Osteocyte (in vitro differentiated cells): ENCODE measurements around the gene FGR. TPM values are rescaled to one million over a fixed set of nuclear protein-coding genes. Genes with fewer than 3 reads are reported as not detected.

ENCODE experiments used
- DNase-seq: peaks from one replicate; pipeline ENCODE4 v3.0.0; 2021; ENCODE audit warnings: mixed read lengths; ENCODE audit not compliant: unreplicated experiment; ENCODE audit errors: extremely low spot score
- H3K27ac Mint-ChIP-seq: one replicate; pipeline ENCODE4 v1.8.0; 2021; ENCODE audit warnings: mild to moderate bottlenecking, mixed read lengths; ENCODE audit not compliant: unreplicated experiment
- H3K27me3 Mint-ChIP-seq: one replicate; pipeline ENCODE4 v1.8.0; 2021; ENCODE audit warnings: mixed read lengths; ENCODE audit not compliant: unreplicated experiment
- H3K36me3 Mint-ChIP-seq: one replicate; pipeline ENCODE4 v1.8.0; 2021; ENCODE audit warnings: mixed read lengths; ENCODE audit not compliant: unreplicated experiment
- H3K4me1 Mint-ChIP-seq: one replicate; pipeline ENCODE4 v1.8.0; 2021; ENCODE audit warnings: mixed read lengths; ENCODE audit not compliant: unreplicated experiment
- H3K4me3 Mint-ChIP-seq: one replicate; pipeline ENCODE4 v1.8.0; 2021; ENCODE audit warnings: mild to moderate bottlenecking, moderate library complexity, mixed read lengths; ENCODE audit not compliant: unreplicated experiment
- H3K9me3 Mint-ChIP-seq: one replicate; pipeline ENCODE4 v1.8.0; 2021; ENCODE audit warnings: mixed read lengths; ENCODE audit not compliant: unreplicated experiment
- CTCF ChIP-seq: fragments of 200-600 bp; sonication (generic); IDR thresholded peaks from 2 replicates; pipeline ENCODE4 v1.5.0; 2021; ENCODE audit warnings: antibody characterized with exemption, mild to moderate bottlenecking, moderate library complexity
- total RNA-seq: library from RNA; stranded (reverse); gene quantifications from 2 replicates; pipeline ENCODE4 v1.2.1, GENCODE V29; 2021

Gene FGR
- total RNA-seq, 1 donor from 2014 or later, result not detected

GRCh38 chr1:27662707-27663393 is 27.9 kb upstream of the FGR start:
- Mint-ChIP-seq H3K27me3 (no peaks in the 10 kb centered on the region), H3K4me1 (peaks cover 26% of the 10 kb centered on the region)

DNA sequence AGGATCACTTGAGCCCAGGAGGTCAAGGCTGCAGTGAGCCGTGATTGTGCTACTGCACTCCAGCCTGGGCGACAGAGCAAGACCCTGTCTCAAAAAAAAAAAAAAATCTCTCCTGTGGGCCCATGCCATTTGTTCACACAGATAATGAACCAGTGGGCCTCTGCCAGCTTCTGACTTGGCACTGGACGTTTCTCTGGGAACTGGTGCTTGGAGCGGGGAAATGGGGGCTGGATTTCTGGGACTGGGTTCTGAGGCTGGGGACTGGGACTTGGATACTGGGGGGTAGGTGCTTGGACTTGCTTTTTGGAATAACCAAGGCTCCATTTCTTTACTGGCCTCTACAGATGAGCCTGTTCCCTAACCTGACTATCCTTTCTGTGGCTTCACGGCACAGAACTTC is 27.3 kb upstream of the FGR start:
- Mint-ChIP-seq H3K27ac (no peak overlapping the region), H3K4me3 (no peak overlapping the region), H3K27me3 (no peaks in the 10 kb centered on the region), H3K9me3 (no peaks in the 10 kb centered on the region), H3K36me3 (peaks cover 2% of the 10 kb centered on the region), H3K4me1 (peaks cover 27% of the 10 kb centered on the region)
- no peak for DNase-seq
- TF ChIP-seq CTCF, result no peak

More at GRCh38 chr1:27662707-27663393, 27.9 kb upstream of the FGR start:
- Mint-ChIP-seq H3K36me3 (peaks cover 3% of the 10 kb centered on the region), H3K9me3 (no peaks in the 10 kb centered on the region), H3K4me3 (no peak overlapping the region), H3K27ac (peak overlapping the region; percentile 64)
- DNase-seq, result peak; percentile 94
- TF ChIP-seq CTCF, result peak; percentile 83

DNA sequence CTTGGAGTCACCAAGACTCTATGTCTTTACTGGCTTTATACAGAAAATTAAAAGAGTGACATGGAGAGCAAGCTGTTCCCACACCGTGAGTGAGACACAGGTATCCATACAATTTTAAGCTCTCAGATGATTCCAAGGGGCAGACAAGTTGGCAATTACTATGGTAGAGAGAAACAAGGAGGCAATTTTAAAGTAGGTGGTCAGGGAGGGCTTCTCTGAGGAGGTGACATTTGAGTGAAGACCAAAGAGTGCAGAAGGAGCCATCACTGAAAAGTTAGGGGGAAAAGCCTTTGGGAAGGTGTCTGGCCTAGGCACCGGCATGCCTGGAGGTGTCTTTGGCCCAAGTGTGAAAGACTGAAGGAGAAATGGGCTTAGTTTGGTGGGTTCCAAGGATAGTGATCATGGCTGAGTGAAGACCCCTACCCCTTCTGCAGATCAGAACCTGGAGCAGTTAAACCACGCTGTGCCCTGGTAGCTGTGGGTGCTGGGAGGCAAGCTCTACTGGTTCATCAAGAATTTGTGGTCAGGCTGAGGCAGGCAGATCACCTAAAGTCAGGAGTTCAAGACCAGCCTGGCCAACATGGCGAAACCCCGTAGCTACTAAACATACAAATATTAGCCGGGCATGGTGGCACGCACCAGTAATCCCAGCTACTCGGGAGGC is 26.6 kb upstream of the FGR start:
- H3K4me1 Mint-ChIP-seq, result peaks cover 27% of the 10 kb centered on the region
- no peaks in the 10 kb centered on the region for H3K27me3 Mint-ChIP-seq
- DNase-seq, result no peak
- no peak overlapping the region for H3K27ac Mint-ChIP-seq
- TF ChIP-seq CTCF, result no peak
- H3K9me3 Mint-ChIP-seq, result no peaks in the 10 kb centered on the region
- H3K36me3 Mint-ChIP-seq, result no peaks in the 10 kb centered on the region
- H3K4me3 Mint-ChIP-seq, result no peak overlapping the region

DNA sequence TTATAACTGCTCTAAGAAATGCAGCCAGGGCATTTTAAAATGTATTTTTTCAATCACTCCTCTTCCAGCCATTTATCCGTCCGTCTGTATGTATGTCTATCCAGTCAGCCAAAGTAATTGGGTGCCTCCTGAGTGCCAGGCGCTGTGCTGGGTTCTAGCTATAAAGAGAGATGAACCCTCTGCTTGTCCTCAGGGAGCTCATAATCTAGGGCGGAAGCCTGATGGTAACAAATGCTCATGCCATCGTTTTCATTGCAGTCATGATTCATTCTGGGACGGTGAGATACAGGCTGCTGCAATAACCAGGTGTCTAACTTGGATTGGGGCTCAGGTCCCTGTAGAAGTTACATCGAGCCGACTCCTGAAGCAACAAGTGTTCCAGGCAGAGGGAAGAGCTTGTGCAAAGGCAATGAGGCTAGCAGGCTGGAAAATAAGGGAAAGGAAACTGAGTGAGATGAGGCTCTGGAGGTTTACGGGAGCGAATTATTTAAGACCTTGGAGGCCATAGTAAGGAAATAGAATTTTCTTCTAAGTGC is 25.4 kb upstream of the FGR start:
- H3K27ac Mint-ChIP-seq, result peak overlapping the region; percentile 81
- no peak for TF ChIP-seq CTCF
- peak overlapping the region; percentile 71 for H3K4me3 Mint-ChIP-seq
- no peaks in the 10 kb centered on the region for H3K9me3 Mint-ChIP-seq
- H3K36me3 Mint-ChIP-seq, result no peaks in the 10 kb centered on the region
- no peaks in the 10 kb centered on the region for H3K27me3 Mint-ChIP-seq
- H3K4me1 Mint-ChIP-seq, result peaks cover 34% of the 10 kb centered on the region
- DNase-seq, result no peak
